Measurements from ENCODE around the gene TNS4. TPM values are rescaled to one million over a fixed set of nuclear protein-coding genes. Genes with fewer than 3 reads are reported as not detected.

Gene TNS4
- total and polyA plus RNA-seq, 12 donors: 0.01 to 0.62 TPM; not detected in 10

DNA sequence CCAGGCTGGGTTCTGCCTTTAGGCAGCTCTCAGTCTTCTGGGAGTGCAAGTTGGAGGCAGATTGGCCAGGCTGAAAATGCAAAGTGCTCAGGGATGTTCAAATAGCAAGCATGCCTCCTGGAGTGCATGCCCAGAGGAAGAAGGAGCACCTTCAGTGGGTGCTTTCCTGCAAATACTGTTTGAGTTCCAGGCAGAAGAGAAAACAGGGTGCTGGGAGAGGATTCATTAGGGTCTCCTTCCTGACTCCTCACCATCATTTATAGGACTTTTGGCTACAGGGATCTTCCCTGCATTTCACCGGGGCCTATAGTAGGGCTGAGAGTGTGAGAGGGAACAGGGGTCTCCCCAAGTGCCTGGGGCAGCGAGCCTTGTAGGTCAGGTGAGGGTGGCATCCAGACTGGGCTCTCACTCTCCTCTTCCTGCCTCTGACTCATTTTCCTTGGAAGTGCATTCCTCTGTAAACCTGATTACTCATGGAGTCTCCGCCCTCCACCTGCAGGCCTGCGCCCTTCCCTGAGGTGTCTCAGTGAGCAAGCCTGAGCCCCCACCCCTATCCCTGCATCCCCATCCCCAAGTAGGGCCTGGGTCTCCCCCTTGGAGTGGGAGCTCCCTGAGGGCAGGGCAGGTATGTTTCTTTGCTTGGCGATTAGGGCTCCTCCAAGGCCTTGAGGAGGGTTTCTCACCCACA, 17.1 kb upstream of the TNS4 start:
- Histone ChIP-seq H3K4me3 (peak overlapping the region in 1 of 10 donors; percentile 40), H3K27ac (no peak overlapping the region), H3K4me1 (peaks cover 0 to 31% (median 8%) of the 10 kb centered on the region in 9 donors), H3K9me3 (no peaks in the 10 kb centered on the region), H3K36me3 (no peaks in the 10 kb centered on the region), H3K27me3 (peaks cover 0 to 16% (median 0%) of the 10 kb centered on the region in 7 donors)
- DNase-seq (no peak), ATAC-seq (no peak)
- WGBS, 2 donors: 85% methylated on average over 5 of the region's 5 CpGs
- TF ChIP-seq, protein P1, sequence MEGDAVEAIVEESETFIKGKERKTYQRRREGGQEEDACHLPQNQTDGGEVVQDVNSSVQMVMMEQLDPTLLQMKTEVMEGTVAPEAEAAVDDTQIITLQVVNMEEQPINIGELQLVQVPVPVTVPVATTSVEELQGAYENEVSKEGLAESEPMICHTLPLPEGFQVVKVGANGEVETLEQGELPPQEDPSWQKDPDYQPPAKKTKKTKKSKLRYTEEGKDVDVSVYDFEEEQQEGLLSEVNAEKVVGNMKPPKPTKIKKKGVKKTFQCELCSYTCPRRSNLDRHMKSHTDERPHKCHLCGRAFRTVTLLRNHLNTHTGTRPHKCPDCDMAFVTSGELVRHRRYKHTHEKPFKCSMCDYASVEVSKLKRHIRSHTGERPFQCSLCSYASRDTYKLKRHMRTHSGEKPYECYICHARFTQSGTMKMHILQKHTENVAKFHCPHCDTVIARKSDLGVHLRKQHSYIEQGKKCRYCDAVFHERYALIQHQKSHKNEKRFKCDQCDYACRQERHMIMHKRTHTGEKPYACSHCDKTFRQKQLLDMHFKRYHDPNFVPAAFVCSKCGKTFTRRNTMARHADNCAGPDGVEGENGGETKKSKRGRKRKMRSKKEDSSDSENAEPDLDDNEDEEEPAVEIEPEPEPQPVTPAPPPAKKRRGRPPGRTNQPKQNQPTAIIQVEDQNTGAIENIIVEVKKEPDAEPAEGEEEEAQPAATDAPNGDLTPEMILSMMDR (IDR thresholded peaks at IDR 0.05): no peak
- intact Hi-C loops (cut with DNase I): no loop called here

DNA sequence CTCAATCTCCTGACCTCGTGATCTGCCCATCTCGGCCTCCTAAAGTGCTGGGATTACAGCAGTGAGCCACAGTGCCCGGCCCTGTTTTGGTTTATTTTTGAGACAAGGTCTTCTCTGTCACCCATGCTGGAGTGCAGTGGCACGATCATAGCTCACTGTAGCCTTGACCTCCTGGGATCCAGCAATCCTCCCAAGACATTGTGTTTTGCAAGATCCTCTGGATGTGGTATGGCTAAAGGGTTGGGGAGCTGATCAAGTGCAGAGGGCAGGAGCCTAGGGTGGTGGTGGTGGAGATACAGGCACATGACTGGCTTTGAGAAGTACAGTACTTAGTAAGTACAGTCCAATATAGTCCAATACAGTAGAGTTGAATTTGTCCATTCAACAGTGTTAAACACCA, 16.6 kb upstream of the TNS4 start:
- Histone ChIP-seq H3K27ac (peak overlapping the region in 1 of 10 donors; percentile 7), H3K4me3 (peak overlapping the region in 1 of 10 donors; percentile 40), H3K4me1 (peaks cover 0 to 31% (median 8%) of the 10 kb centered on the region in 9 donors), H3K9me3 (no peaks in the 10 kb centered on the region), H3K36me3 (no peaks in the 10 kb centered on the region), H3K27me3 (peaks cover 0 to 16% (median 0%) of the 10 kb centered on the region in 7 donors)
- ATAC-seq (no peak), DNase-seq (no peak)
- intact Hi-C loops (cut with DNase I): no loop called here
- 90 to 93% methylated on average over 4 of the region's 4 CpGs for WGBS, 2 donors
- TF ChIP-seq, protein P1 (IDR thresholded peaks at IDR 0.05): no peak

DNA sequence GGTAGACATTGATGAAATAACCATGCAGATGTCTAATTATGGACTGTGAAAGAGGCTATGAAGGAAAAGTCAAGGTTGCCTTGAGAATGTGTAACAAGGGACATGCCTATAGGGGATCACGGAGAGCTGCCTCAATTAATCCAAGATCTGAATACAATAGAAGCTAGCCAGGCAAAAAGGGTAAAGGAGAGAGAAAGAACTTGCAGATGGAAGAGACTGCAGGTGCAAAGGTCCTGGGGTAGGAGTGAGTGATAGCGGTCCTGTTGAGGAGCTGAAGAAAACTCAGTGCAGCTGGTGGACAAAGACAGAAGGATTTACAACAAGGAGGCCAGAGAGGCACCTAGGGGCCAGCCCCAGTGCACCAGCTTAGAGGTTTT, 15.9 kb upstream of the TNS4 start:
- peaks cover 0 to 16% (median 0%) of the 10 kb centered on the region in 7 donors for H3K27me3 ChIP-seq
- intact Hi-C loops (cut with DNase I): no loop called here
- peak overlapping the region in 1 of 10 donors; percentile 40 for H3K4me3 ChIP-seq
- 76 to 83% methylated on average over 2 of the region's 2 CpGs for WGBS, 2 donors
- H3K27ac ChIP-seq: peak overlapping the region in 2 of 10 donors; percentile 26 to 62
- H3K4me1 ChIP-seq: peaks cover 0 to 31% (median 8%) of the 10 kb centered on the region in 9 donors
- DNase-seq: no peak
- TF ChIP-seq, protein P1 (IDR thresholded peaks at IDR 0.05): no peak
- no peaks in the 10 kb centered on the region for H3K9me3 ChIP-seq
- no peaks in the 10 kb centered on the region for H3K36me3 ChIP-seq
- ATAC-seq: no peak

DNA sequence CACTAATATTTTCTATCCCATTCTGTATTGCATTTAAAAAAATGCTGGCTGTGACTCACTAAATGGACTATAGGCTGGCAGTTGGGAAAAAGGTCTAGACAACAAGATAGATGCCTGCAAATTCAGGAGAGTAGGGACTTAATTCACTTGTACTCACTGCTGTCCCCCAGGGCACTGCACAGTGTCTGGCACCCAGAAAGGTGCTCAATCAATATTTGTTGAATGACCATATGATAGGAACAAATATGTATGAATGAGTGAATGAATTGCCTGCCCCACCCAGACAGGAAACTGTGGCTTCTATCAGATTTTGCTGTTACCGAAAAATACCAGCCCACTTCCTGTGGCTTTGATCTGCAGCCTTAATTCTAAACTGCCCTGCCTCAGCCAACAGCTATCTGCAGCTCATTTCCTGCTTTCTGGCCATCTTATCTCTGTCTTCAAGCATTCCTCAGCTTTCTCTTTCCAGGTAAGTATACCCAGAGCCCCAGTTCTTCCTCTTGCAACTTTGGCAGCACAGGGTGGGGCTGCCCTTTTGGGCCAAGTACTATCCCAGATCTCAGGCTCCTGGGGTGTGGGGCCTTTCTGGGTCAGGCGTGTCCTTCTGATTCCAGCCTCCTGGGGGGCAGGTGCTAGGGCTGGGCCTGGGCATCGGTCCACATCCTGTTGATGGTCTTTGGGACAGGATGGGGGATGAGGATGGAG, 15.3 kb upstream of the TNS4 start:
- peak overlapping the region in 1 of 10 donors; percentile 40 for H3K4me3 ChIP-seq
- ATAC-seq: peak in 3 of 8 donors; percentile 28 to 59 (median 40)
- no peaks in the 10 kb centered on the region for H3K9me3 ChIP-seq
- WGBS, 2 donors: 49 to 61% methylated on average over 3 of the region's 3 CpGs
- H3K4me1 ChIP-seq: peaks cover 0 to 31% (median 8%) of the 10 kb centered on the region in 9 donors
- peak overlapping the region in 2 of 10 donors; percentile 26 to 62 for H3K27ac ChIP-seq
- DNase-seq: no peak
- TF ChIP-seq, protein P1 (IDR thresholded peaks at IDR 0.05): no peak
- intact Hi-C loops (cut with DNase I): no loop called here
- peaks cover 0 to 16% (median 0%) of the 10 kb centered on the region in 7 donors for H3K27me3 ChIP-seq
- no peaks in the 10 kb centered on the region for H3K36me3 ChIP-seq
